ENCODE data around the gene ACSM3. TPM values are rescaled to one million over a fixed set of nuclear protein-coding genes. Genes with fewer than 3 reads are reported as not detected.
A peak's percentile ranks its signal among the peaks of the same experiment; 100 is the strongest.

ACSM3 gene
- total and polyA plus RNA-seq, 10 of the 15 experiments (the other 5 are each of a cell fraction or from before 2014, with no cell fraction given) = 4.9 to 21.0 (median 7.0) TPM

DNA sequence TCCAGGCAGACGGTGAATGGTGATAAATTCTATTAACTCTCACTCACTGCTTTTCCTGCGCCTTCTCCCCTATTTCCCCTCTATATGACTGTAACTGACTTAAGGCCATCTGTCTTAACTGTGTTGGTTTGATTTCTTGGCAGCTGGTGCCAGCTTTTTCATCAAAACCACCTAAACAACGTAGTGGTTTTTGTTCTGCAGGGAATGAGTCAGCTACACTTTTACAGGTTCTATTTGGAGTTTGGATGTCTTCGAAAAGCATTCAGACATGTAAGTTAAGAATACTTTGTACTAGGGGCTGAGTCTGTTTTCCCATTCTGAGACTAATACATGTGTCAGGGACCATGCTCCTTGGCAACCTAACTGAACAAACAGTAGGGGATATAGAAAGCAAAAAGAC lies 51.0 kb downstream of the ACSM3 start (continued):
- TF ChIP-seq RUNX3 (IDR thresholded peaks at IDR 0.05; ENCODE audit: low read length) (peak; percentile 79), SP1 (IDR thresholded peaks at IDR 0.05; ENCODE audit: low read depth, low read length) (no peak)

DNA sequence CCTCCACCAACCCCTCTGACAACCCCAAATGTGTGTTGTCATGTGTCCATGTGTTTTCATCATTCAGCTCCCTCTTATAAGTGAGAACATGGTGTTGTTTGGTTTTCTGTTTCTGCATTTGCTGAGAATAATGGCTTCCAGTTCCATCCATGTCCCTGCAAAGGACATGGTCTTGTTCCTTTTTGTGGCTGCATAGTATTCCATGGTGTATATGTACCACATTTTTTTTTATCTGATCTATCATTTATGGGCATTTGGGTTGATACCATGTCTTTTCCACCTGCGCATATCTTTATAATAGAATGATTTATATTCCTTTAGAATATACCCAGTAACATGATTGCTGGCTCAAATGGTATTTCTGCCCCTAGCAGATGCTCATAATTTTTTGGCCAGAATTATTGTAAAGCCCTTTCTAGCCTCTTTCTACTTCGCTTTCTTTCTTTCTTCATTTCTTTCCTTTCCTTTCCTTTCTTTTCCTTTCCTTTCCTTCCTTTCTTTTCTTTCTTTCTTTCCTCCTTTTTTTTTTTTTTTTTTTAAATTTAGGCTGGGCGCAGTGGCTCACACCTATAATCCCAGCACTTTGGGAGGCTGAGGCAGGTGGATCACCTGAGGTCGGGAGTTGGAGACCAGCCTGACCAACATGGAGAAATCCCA lies 55.2 kb downstream of the ACSM3 start:
- no peak for ATAC-seq
- intact Hi-C loops (cut with micrococcal nuclease; ENCODE audit: unreplicated experiment) (no loop called here), in situ Hi-C loops (cut with MboI) (no loop called here)
- no peaks in the 10 kb centered on the region for H3K79me2 ChIP-seq (ENCODE audit: control insufficient read depth, insufficient read depth, low read length)
- H3K27ac ChIP-seq (ENCODE audit: control insufficient read depth, insufficient read depth) = no peak overlapping the region
- H4K20me1 ChIP-seq (ENCODE audit: control insufficient read depth, insufficient read depth) = no peaks in the 10 kb centered on the region
- peaks cover 8% of the 10 kb centered on the region for H3K4me1 ChIP-seq (ENCODE audit: control insufficient read depth, insufficient read depth, low read length)
- H3K4me2 ChIP-seq (ENCODE audit: control insufficient read depth, insufficient read depth) = no peak overlapping the region
- RAD21 ChIA-PET (ENCODE audit: unreplicated experiment) = interaction anchor here (0.5 kb wide), 1 partner anchor 116 kb away, joined by 4 read pairs; no protein-coding TSS in a partner anchor
- SMC1A ChIA-PET (ENCODE audit: uncharacterized antibody, unreplicated experiment) = no interaction called here
- no peak overlapping the region for H3K9ac ChIP-seq (ENCODE audit: control insufficient read depth, insufficient read depth, low read length)
- H3K4me3 ChIP-seq = no peak overlapping the region
- no peak for DNase-seq (ENCODE audit: low read depth, low spot score)
- 93% methylated on average over 3 of the region's 4 CpGs for WGBS (ENCODE audit: insufficient coverage, insufficient replicate concordance, low lambda C conversion rate, missing lambda C conversion rate)
- FAIRE-seq = peak; percentile 18
- H3K36me3 ChIP-seq (ENCODE audit: control insufficient read depth in 2 of 2, insufficient read depth in 2 of 2, low read length in 1 of 2) = no peaks in the 10 kb centered on the region
- CTCF ChIA-PET = interaction anchor here (1.5 kb wide), 1 partner anchor 32 kb away, joined by 3 read pairs; no protein-coding TSS in a partner anchor
- H3K9me3 ChIP-seq (replicated peaks; ENCODE audit: control insufficient read depth, insufficient read depth, low read length) = no peaks in the 10 kb centered on the region
- H3K27me3 ChIP-seq (replicated peaks in 1 of 2; ENCODE audit: control insufficient read depth in 2 of 2, insufficient read depth in 2 of 2, low read length in 1 of 2) = no peaks in the 10 kb centered on the region
- no peak overlapping the region for H2AFZ ChIP-seq (ENCODE audit: control insufficient read depth, low read depth, low read length)
- POLR2A ChIA-PET = interaction anchor here (0.7 kb wide), 1 partner anchor 12 kb away, joined by 4 read pairs; no protein-coding TSS in a partner anchor
- BruUV-seq (replicated peaks) = no TSS peak
- TF ChIP-seq CEBPB (IDR thresholded peaks at IDR 0.05; ENCODE audit: borderline replicate concordance in 1 of 2, low read depth in 2 of 2, low read length in 2 of 2) (no peak), FOXM1 (IDR thresholded peaks at IDR 0.05; ENCODE audit: low read depth, low read length) (no peak), YY1 (IDR thresholded peaks at IDR 0.05; ENCODE audit: low read depth, low read length) (no peak), MEF2A (IDR thresholded peaks at IDR 0.05; ENCODE audit: insufficient read depth, low read depth, low read length) (no peak), CBX5 (IDR thresholded peaks at IDR 0.05; ENCODE audit: low read depth) (no peak), ZNF24 (IDR thresholded peaks at IDR 0.05) (no peak), SUPT20H (IDR thresholded peaks at IDR 0.05; ENCODE audit: borderline replicate concordance, control insufficient read depth, low read depth, low read length) (no peak), PAX5 (IDR thresholded peaks at IDR 0.05; ENCODE audit: borderline replicate concordance, low read depth, low read length) (no peak), ETV6 (conservative IDR thresholded peaks at IDR 0.05 in 1 of 2, IDR thresholded peaks at IDR 0.05 in 1 of 2; ENCODE audit: borderline replicate concordance in 1 of 2, low read depth in 1 of 2) (no peak)
- TF ChIP-seq, protein P1, sequence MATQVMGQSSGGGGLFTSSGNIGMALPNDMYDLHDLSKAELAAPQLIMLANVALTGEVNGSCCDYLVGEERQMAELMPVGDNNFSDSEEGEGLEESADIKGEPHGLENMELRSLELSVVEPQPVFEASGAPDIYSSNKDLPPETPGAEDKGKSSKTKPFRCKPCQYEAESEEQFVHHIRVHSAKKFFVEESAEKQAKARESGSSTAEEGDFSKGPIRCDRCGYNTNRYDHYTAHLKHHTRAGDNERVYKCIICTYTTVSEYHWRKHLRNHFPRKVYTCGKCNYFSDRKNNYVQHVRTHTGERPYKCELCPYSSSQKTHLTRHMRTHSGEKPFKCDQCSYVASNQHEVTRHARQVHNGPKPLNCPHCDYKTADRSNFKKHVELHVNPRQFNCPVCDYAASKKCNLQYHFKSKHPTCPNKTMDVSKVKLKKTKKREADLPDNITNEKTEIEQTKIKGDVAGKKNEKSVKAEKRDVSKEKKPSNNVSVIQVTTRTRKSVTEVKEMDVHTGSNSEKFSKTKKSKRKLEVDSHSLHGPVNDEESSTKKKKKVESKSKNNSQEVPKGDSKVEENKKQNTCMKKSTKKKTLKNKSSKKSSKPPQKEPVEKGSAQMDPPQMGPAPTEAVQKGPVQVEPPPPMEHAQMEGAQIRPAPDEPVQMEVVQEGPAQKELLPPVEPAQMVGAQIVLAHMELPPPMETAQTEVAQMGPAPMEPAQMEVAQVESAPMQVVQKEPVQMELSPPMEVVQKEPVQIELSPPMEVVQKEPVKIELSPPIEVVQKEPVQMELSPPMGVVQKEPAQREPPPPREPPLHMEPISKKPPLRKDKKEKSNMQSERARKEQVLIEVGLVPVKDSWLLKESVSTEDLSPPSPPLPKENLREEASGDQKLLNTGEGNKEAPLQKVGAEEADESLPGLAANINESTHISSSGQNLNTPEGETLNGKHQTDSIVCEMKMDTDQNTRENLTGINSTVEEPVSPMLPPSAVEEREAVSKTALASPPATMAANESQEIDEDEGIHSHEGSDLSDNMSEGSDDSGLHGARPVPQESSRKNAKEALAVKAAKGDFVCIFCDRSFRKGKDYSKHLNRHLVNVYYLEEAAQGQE (IDR thresholded peaks at IDR 0.05; ENCODE audit: low read depth, low read length) = no peak
- TF ChIP-seq, protein P2, sequence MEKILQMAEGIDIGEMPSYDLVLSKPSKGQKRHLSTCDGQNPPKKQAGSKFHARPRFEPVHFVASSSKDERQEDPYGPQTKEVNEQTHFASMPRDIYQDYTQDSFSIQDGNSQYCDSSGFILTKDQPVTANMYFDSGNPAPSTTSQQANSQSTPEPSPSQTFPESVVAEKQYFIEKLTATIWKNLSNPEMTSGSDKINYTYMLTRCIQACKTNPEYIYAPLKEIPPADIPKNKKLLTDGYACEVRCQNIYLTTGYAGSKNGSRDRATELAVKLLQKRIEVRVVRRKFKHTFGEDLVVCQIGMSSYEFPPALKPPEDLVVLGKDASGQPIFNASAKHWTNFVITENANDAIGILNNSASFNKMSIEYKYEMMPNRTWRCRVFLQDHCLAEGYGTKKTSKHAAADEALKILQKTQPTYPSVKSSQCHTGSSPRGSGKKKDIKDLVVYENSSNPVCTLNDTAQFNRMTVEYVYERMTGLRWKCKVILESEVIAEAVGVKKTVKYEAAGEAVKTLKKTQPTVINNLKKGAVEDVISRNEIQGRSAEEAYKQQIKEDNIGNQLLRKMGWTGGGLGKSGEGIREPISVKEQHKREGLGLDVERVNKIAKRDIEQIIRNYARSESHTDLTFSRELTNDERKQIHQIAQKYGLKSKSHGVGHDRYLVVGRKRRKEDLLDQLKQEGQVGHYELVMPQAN (conservative IDR thresholded peaks at IDR 0.05) = no peak
- TF ChIP-seq, protein P3, sequence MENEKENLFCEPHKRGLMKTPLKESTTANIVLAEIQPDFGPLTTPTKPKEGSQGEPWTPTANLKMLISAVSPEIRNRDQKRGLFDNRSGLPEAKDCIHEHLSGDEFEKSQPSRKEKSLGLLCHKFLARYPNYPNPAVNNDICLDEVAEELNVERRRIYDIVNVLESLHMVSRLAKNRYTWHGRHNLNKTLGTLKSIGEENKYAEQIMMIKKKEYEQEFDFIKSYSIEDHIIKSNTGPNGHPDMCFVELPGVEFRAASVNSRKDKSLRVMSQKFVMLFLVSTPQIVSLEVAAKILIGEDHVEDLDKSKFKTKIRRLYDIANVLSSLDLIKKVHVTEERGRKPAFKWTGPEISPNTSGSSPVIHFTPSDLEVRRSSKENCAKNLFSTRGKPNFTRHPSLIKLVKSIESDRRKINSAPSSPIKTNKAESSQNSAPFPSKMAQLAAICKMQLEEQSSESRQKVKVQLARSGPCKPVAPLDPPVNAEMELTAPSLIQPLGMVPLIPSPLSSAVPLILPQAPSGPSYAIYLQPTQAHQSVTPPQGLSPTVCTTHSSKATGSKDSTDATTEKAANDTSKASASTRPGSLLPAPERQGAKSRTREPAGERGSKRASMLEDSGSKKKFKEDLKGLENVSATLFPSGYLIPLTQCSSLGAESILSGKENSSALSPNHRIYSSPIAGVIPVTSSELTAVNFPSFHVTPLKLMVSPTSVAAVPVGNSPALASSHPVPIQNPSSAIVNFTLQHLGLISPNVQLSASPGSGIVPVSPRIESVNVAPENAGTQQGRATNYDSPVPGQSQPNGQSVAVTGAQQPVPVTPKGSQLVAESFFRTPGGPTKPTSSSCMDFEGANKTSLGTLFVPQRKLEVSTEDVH (IDR thresholded peaks at IDR 0.05; ENCODE audit: low read depth, partially characterized antibody) = no peak
